ENCODE data around the gene DOK6.

GRCh38 chr18:69567813-69568488 lies 167.3 kb downstream of the DOK6 start:
- TF ChIP-seq CTCF (IDR thresholded peaks at IDR 0.05): no peak
- TF ChIP-seq EZH2phosphoT487 (IDR thresholded peaks at IDR 0.05): no peak
